NAMALWA (cell line): ENCODE data around the gene KIF25.

ENCODE experiments used
- DNase-seq: peaks from one replicate; pipeline ENCODE4 v3.0.0-alpha.2; 2015; ENCODE audit warnings: low spot score

Gene KIF25

GRCh38 chr6:168089186-168090063, 92.0 kb downstream of the KIF25 start:
- no peak for DNase-seq

GRCh38 chr6:168090064-168090690, 92.7 kb downstream of the KIF25 start:
- no peak for DNase-seq

GRCh38 chr6:168090706-168091105, 93.2 kb downstream of the KIF25 start:
- DNase-seq, result no peak

- DNase-seq, result no peak
These were observed 94.2 kb downstream of the KIF25 start for GRCh38 chr6:168091381-168092264.

GRCh38 chr6:168092541-168092940, 95.1 kb downstream of the KIF25 start:
- DNase-seq, result no peak

GRCh38 chr6:168093071-168093505, 95.6 kb downstream of the KIF25 start:
- no peak for DNase-seq

GRCh38 chr6:168093634-168094033, 96.2 kb downstream of the KIF25 start:
- no peak for DNase-seq
